Ishikawa (cell line): ENCODE data around the gene HIPK1.

Source experiments
- NFIC ChIP-seq: IDR thresholded peaks from 2 replicates; pipeline ENCODE4 v1.6.1; 2012
- TCF12 ChIP-seq: IDR thresholded peaks from 2 replicates; pipeline ENCODE4 v1.6.1; 2012; ENCODE audit warnings: low read depth

DNA sequence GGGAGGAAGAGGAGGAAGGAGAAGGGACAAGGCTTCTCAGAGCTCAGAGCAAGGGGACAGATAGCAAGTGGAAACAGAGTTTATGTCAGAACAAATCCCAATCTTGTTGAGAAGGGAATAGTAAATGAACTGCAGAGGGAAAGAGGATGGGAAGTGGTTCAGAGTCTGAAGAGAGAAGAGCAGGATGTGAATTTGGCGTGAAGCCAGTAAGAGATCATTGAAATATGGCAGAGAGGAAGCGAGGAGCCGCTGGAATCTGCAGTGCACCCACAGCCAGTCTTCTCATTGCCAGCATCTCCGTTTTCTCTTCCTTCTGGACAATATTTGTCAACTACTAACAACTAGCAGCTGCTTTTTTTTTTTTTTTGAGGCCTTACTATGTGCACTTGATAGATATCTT lies 69.2 kb downstream of the HIPK1 start:
- TF ChIP-seq TCF12, result no peak
- TF ChIP-seq NFIC, result no peak
